ENCODE data around the gene NLRP8.
"Not testable (repeated sequence)": the region's sequence is repeated elsewhere in the genome, so short reads cannot be mapped to it uniquely, and the experiment has no call there.

Gene NLRP8

DNA sequence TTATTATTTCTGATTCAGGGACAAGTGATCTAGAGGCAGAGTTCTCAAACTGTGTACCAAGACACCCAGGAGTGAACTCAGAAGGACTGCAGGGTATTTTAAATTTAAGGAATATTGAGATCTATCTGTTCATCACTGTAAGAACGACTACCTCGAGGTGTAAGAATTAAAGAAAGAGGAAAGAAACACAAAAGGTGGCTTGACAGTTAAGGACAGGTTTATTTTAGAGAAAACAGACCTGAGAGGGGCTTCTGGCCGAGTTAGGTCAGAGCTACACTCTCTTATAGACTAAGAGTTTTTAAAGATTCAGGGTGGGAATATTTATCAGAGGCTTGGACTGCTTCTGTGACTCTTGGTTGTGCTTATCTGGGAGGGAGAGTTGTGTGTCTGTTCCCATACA lies 26.4 kb downstream of the NLRP8 start:
- no peak for DNase-seq (ENCODE audit: low spot score)

GRCh38 chr19:55980415-55980814 lies 32.8 kb downstream of the NLRP8 start:
- no peak for DNase-seq (ENCODE audit: low spot score)

GRCh38 chr19:55985254-55985653 lies 37.6 kb downstream of the NLRP8 start:
- no peak for DNase-seq (ENCODE audit: low spot score)

DNA sequence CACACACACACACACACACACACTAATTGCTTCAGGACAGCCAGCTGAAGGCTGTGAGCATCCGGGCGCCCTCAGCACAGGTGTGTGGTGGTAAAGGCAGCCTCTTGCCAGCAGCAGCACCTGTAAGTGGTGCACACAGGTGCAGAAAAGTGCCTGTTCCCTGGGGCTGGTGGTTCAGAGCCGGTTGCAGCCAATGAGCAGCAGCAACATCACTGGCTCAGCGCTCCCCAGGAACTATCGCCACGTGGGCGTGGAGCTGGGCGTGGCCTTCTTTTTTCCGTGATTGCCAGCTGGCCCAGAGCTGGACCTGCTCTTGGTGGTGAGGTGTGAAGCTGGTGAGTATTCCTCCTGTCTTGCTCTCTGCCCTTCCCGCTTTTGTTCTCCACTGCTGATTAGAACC lies 38.9 kb downstream of the NLRP8 start, which contains the start of gene NLRP5:
NLRP5 (plus strand) TSS at position 289 of the 400 bp plus-strand sequence.
- no peak for DNase-seq (ENCODE audit: low spot score)

- no peak for DNase-seq (ENCODE audit: low spot score)
Observed at GRCh38 chr19:55990831-55991230, 43.2 kb downstream of the NLRP8 start.

DNA sequence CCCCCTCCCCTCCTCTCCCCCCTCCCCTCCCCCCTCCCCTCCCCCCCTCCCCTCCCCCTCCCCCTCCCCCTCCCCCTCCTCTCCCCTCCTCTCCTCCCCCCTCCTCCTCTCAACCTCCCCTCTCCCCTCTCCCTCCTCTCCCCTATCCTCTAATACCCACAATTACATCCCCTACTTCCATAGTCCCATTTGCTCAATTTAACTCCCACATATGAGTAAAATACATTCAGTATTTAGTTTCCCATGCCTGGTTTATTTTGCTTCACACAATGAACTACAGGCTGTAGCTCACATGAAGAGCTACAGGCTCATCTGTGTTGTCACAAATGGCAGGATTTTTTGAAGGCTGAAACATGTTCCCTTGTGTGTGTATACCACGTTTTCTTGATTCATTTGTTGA lies 45.9 kb downstream of the NLRP8 start:
- DNase-seq (ENCODE audit: low spot score) = no peak

GRCh38 chr19:56014765-56015164 lies 67.1 kb downstream of the NLRP8 start:
- no peak for DNase-seq (ENCODE audit: low spot score)

- DNase-seq (ENCODE audit: low spot score) = no peak
Observed at GRCh38 chr19:56015756-56016155, 68.1 kb downstream of the NLRP8 start.

- DNase-seq (ENCODE audit: low spot score) = not testable (repeated sequence)
Observed at GRCh38 chr19:56019325-56019724, 71.7 kb downstream of the NLRP8 start.

- DNase-seq (ENCODE audit: low spot score) = not testable (repeated sequence)
Observed at GRCh38 chr19:56020355-56020975, 72.8 kb downstream of the NLRP8 start.

GRCh38 chr19:56026769-56027168 lies 79.1 kb downstream of the NLRP8 start:
- DNase-seq (ENCODE audit: low spot score) = no peak
